HG02642 (cell line): Measurements from ENCODE around the gene MOGAT2.

ENCODE experiments used
- ATAC-seq: cut with Tn5 transposase; IDR thresholded peaks from one replicate; pipeline ENCODE4 v1.9.1; 2021; ENCODE audit warnings: mild to moderate bottlenecking; ENCODE audit not compliant: unreplicated experiment, poor library complexity

MOGAT2 gene

DNA sequence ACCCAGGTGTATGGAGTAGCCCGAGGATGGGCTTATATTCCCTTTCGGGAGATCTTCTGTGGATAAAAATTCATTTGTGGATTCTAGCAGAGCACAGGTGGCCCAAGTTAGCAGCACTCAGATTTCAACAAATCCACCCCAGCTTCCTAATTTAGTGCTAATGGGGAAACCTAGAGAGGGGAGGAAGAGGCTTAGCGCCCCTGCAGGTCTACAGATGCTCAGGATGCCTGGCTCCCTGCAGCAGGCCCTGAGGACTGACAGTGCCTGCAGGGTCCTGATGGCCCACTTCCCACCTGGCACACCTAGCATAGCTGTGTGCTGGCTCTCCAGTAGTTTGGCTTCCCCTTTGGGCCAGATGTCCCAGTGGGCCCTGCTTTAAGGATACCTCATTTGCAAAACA, 57.4 kb downstream of the MOGAT2 start:
- ATAC-seq = no peak

DNA sequence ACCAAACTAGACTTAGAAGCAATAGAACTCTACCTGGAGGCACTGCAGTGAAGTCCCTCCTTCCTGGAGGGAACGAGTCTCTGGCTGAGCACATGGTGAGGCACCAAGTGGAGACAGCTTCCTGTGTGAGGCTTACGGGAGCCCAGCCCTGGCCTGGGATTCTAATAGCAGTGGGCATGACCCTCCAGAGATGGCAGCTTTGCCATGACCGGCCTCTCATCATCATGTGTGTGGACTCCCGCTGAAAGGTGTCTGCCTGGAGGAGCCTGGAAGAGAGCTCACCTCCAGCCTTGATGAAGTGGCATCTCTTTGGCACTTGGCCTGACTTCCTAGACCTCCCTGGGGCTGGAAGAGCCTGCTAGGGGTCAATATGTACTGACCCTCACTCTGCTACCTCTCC, 58.9 kb downstream of the MOGAT2 start:
- ATAC-seq = no peak

DNA sequence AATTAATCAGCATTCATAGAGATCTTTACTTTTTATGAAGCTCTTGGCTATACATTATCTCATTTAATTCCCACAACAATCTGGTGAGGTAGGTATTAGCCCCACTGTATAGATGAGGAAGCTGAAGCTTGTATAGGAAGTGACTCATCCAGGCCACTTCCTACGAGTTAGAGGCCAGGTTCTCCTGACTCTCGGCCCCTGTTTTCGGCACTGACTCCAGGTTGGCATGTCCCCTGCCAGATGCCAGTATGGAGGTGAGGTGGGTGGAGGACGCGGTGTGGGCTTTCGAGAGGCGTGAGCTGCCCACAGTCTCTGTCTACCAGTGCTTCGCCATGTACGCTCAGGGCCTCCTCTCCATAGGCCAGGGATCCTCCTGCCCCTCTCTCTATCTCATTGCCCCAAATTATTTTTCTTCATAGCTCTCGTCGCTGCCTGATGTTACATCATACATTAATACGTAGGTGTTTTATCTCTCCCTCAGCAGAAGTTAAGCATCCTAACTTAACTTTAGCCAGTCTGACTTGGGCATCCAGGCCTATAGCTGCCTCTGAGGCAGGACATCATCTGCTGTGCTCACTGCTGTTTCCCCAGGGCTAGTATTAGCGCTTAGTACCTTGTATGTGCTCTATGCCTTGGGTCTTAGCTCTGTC, 59.9 kb downstream of the MOGAT2 start:
- no peak for ATAC-seq

DNA sequence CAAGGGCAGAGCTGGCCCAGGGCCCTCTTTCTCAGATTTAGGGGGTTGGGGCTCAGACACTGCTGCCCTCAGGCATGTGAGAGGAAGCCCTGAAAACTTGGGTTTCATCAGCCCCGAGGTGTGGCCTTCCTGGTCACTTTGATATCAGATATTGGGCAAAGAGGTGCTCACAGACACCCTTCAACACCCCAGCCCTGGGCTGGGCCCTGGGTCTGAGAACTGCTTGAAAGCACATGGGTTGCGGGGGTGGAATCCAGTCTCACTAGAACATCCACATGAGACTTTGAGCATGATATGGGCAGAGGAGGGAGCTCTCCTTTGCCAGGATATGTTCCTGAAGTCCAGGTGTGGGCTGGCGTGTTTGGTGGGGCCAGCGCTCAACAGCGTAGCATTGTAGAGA, 61.3 kb downstream of the MOGAT2 start:
- no peak for ATAC-seq

DNA sequence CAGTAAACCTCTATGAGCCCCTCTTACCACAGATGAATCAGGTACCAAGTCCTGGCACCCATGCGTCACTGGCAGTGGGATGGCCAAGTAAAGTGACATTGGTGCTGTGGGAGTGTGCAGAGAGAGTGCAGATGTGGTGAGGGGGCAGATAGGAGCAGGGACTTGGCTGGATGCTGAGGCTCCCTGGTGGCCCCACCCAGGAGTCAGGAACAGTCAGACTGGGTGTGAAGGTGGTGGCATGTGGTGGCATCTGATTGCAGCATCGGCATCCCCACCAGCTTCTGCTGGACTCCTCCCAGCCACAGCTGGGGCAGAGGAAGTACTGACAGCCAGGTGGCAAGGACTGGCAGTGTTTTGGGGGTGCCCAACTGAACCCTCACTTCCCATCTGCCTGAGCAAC, 62.3 kb downstream of the MOGAT2 start:
- ATAC-seq = no peak

DNA sequence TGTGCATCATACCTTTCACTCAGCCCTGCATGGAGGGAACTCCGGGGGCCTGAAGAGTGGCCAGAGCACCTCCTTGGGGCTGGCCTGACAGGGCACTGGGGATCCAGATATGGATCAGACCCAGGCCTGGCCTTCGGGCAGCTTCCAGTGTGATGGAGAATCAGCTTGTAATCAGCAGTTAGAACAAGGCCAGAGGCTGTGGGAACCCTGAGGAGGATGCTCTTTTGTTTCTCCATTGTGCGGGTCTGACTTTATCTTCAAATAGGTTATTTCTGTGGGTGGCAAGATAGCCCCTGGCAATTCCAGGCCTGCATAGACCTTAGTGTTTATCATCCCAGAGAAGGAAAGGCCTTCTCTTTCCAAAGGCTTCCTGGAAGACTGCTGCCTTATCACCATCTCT, 63.2 kb downstream of the MOGAT2 start:
- no peak for ATAC-seq

DNA sequence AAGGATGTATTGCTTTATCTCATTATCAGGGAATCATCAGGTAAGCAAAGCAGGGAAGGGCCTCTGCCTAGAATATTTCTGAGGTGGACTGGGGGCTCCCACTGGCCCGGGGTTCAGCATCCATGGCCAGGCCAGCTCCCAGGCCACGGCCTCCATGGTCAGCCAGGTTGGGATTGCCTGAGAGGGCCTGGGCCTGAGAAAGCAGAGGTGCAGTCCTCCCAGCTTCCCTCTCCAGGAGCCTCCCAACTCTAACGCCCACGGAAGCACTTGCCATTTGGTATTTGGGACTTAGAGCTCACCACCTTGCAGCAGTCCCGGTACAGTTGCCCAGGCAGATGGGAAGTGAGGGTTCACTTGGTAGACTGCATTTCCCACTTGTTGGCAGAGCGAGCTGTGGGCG, 63.7 kb downstream of the MOGAT2 start:
- no peak for ATAC-seq

DNA sequence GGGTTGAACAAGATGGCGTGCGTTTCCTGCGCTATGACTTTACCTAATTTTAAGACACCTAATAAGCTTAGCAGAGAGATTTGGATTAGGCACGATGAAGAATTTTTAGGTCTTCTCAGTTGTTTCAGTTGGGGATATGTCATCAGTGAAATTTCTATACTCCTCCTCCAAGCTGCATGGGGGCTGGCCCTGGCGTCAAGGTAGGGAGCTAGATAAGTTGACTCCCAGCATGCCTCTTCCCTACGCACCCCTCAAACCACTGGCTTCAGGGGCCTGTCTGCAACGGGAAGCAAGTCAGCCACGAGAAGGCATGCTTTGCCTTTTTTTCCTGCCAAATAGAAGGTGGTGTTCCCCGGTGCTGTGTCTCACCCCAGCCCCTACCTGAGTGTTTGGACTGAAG, 64.2 kb downstream of the MOGAT2 start:
- ATAC-seq = no peak
